ENCODE results near the gene LPXN. TPM values are rescaled to one million over a fixed set of nuclear protein-coding genes. Genes with fewer than 3 reads are reported as not detected.

LPXN gene
- total RNA-seq, 4 donors from 2014 or later: 12.3 to 66.0 (median 18.2) TPM

DNA sequence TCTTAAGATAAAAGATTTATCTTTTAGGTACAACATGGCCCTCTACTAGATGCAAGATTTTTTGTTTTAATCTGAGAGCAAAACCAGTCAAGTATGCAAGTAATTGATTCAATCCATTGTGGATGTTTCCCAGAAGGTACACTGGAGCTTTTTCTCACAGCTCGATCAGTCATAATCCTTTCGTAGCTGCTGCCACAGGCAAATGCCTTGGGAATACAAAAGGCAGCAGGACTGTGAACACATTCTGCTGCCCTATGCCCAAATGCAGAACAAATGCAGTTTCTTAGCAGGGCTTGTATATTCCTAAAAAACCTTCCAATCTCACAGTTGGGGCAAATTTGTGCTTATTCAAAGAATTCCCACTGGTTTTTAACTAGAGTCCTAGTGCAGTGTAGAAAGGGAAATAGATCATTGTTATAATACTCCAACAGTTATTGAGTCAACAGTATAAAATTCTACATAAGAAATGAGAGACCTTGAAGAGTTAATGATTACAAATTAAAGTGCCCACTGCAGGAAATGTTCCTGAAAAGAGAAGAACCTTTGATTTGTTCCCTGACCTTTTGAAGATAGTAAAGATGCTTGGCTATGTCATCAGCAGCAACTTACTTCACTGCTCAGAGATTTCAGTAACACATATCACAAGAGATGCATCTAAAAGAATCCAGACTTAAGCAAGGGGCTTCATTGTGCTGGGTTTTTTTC, 14.1 kb downstream of the LPXN start:
- Histone ChIP-seq H3K27ac (peak overlapping the region in 3 of 4 donors; percentile 42 to 88 (median 73)), H3K9me3 (no peaks in the 10 kb centered on the region), H3K36me3 (peaks cover 0 to under 1% (median 0%) of the 10 kb centered on the region in 3 donors), H3K27me3 (no peaks in the 10 kb centered on the region), H3K4me3 (peak overlapping the region in 1 of 4 donors; percentile 24), H3K4me1 (peaks cover 4 to 19% (median 14%) of the 10 kb centered on the region in 4 donors)
- no peak for DNase-seq
- peak in 1 of 2 donors; percentile 26 for TF ChIP-seq POLR2A (IDR thresholded peaks at IDR 0.05)
- TF ChIP-seq, protein P1, sequence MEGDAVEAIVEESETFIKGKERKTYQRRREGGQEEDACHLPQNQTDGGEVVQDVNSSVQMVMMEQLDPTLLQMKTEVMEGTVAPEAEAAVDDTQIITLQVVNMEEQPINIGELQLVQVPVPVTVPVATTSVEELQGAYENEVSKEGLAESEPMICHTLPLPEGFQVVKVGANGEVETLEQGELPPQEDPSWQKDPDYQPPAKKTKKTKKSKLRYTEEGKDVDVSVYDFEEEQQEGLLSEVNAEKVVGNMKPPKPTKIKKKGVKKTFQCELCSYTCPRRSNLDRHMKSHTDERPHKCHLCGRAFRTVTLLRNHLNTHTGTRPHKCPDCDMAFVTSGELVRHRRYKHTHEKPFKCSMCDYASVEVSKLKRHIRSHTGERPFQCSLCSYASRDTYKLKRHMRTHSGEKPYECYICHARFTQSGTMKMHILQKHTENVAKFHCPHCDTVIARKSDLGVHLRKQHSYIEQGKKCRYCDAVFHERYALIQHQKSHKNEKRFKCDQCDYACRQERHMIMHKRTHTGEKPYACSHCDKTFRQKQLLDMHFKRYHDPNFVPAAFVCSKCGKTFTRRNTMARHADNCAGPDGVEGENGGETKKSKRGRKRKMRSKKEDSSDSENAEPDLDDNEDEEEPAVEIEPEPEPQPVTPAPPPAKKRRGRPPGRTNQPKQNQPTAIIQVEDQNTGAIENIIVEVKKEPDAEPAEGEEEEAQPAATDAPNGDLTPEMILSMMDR (IDR thresholded peaks at IDR 0.05): no peak

GRCh38 chr11:58560842-58561241, 14.8 kb downstream of the LPXN start:
- Histone ChIP-seq H3K4me1 (peaks cover 4 to 19% (median 14%) of the 10 kb centered on the region in 4 donors), H3K9me3 (no peaks in the 10 kb centered on the region), H3K4me3 (no peak overlapping the region), H3K27me3 (no peaks in the 10 kb centered on the region), H3K27ac (peak overlapping the region in 2 of 4 donors; percentile 73 to 88), H3K36me3 (no peaks in the 10 kb centered on the region)
- no peak for TF ChIP-seq POLR2A (IDR thresholded peaks at IDR 0.05)
- TF ChIP-seq, protein P1 (IDR thresholded peaks at IDR 0.05): no peak
- no peak for DNase-seq

DNA sequence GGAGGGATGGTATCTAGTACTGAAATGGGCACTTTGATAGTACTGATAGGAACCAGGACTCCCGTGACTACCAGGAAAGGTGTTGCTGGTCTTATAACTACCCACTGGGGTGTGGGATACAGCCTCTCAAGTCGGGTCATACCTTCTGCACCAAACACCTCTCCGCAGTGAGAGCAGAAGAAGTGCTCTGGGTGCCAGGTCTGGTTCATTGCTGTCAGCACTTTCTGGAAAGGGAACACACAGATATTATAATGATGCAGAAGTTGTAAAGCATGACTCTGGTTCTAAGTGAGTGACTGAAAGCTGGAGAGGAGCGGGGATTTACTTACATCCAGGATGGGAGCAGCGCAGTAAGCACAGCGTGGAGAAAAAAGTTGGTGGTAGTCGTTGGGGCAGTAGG, 26.0 kb downstream of the LPXN start:
- no peak for TF ChIP-seq POLR2A (IDR thresholded peaks at IDR 0.05)
- TF ChIP-seq, protein P1 (IDR thresholded peaks at IDR 0.05): no peak
- H3K4me1 ChIP-seq: no peaks in the 10 kb centered on the region
- H3K9me3 ChIP-seq: no peaks in the 10 kb centered on the region
- H3K4me3 ChIP-seq: no peak overlapping the region
- peaks cover 0 to 84% (median 3%) of the 10 kb centered on the region in 3 donors for H3K36me3 ChIP-seq
- no peak overlapping the region for H3K27ac ChIP-seq
- no peaks in the 10 kb centered on the region for H3K27me3 ChIP-seq
- DNase-seq: no peak

DNA sequence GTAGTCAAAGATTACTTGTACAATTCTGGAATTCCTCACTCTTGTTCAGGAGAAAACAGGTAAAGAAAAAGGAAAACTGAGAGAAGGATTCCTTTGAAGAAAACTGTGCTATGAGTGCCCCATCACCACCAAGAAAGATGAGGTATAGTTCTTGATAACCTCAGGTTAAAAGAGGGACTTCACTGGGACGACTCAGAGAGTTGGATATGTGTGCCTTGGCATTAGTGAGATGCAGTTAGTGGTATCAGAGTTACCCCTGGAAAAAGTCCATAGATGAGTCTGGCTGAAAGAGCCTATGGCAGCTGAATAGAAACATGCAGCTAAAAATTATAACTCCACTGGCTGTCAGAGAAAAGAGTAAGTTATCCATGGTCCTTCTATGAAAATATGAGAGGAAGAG, 28.8 kb downstream of the LPXN start:
- no peak for DNase-seq
- H3K27me3 ChIP-seq: no peaks in the 10 kb centered on the region
- H3K9me3 ChIP-seq: no peaks in the 10 kb centered on the region
- no peaks in the 10 kb centered on the region for H3K4me1 ChIP-seq
- H3K27ac ChIP-seq: no peak overlapping the region
- H3K36me3 ChIP-seq: peaks cover 0 to 65% (median 0%) of the 10 kb centered on the region in 3 donors
- TF ChIP-seq, protein P1 (IDR thresholded peaks at IDR 0.05): no peak
- no peak for TF ChIP-seq POLR2A (IDR thresholded peaks at IDR 0.05)
- H3K4me3 ChIP-seq: no peak overlapping the region

DNA sequence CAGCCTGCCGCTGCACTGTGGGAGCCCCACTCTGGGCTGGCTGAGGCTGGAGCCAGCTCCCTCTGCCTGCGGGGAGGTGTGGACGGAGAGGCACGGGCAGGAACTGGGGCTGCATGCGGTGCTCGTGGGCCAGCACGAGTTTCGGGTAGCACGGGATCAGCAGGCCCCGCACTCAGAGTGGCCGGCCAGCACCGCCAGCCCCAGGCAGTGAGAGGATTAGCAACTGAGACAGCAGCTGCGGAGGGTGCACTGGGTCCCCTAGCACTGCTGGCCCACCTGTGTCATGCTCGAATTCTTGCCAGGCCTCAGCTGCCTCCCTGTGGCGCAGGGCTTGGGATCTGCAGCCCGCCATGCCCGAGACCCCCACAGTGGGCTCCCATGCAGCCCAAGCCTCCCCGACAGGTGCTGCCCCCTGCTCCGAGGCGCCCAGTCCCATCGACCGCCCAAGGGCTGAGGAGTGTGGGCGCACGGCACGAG, 43.8 kb downstream of the LPXN start:
- DNase-seq: no peak
- H3K36me3 ChIP-seq: peaks cover 0 to 45% (median 0%) of the 10 kb centered on the region in 3 donors
- H3K4me3 ChIP-seq: no peak overlapping the region
- no peaks in the 10 kb centered on the region for H3K4me1 ChIP-seq
- no peaks in the 10 kb centered on the region for H3K27me3 ChIP-seq
- TF ChIP-seq POLR2A (IDR thresholded peaks at IDR 0.05): no peak
- TF ChIP-seq, protein P1 (IDR thresholded peaks at IDR 0.05): no peak
- H3K9me3 ChIP-seq: no peaks in the 10 kb centered on the region
- H3K27ac ChIP-seq: no peak overlapping the region

Data from Peyer's patch (tissue), 4 donors.